ENCODE data around the gene MIA.

MIA gene

GRCh38 chr19:40739871-40740703, 35.2 kb upstream of the MIA start:
- no peaks in the 10 kb centered on the region for H3K9me3 ChIP-seq (ENCODE audit: control insufficient read depth, insufficient read depth, low read length)
- no peak overlapping the region for H3K4me3 ChIP-seq (ENCODE audit: low read length)
- peaks cover 11% of the 10 kb centered on the region for H3K36me3 ChIP-seq (ENCODE audit: control insufficient read depth, insufficient read depth, low read length)
- H3K27me3 ChIP-seq (ENCODE audit: control insufficient read depth, insufficient read depth, low read length) = no peaks in the 10 kb centered on the region
- no peaks in the 10 kb centered on the region for H3K4me1 ChIP-seq (ENCODE audit: control insufficient read depth, insufficient read depth, low read length)
- DNase-seq (ENCODE audit: low read depth, low spot score) = no peak
- no CpG with 5 or more reads among the region's 16 CpGs for WGBS (ENCODE audit: insufficient coverage, insufficient read length)
- no peak overlapping the region for H3K27ac ChIP-seq (ENCODE audit: low read length)

- no peak overlapping the region for H3K27ac ChIP-seq (ENCODE audit: low read length)
- WGBS (ENCODE audit: insufficient coverage, insufficient read length) = no CpG with 5 or more reads among the region's 6 CpGs
Measured at GRCh38 chr19:40740747-40741146, 34.6 kb upstream of the MIA start.

GRCh38 chr19:40741527-40742390, 33.6 kb upstream of the MIA start:
- Histone ChIP-seq H3K27ac (ENCODE audit: low read length) (no peak overlapping the region), H3K4me1 (ENCODE audit: control insufficient read depth, insufficient read depth, low read length) (no peaks in the 10 kb centered on the region), H3K36me3 (ENCODE audit: control insufficient read depth, insufficient read depth, low read length) (peaks cover 11% of the 10 kb centered on the region), H3K9me3 (ENCODE audit: control insufficient read depth, insufficient read depth, low read length) (no peaks in the 10 kb centered on the region), H3K4me3 (ENCODE audit: low read length) (no peak overlapping the region), H3K27me3 (ENCODE audit: control insufficient read depth, insufficient read depth, low read length) (no peaks in the 10 kb centered on the region)
- DNase-seq (ENCODE audit: low read depth, low spot score) = no peak
- WGBS (ENCODE audit: insufficient coverage, insufficient read length) = no CpG with 5 or more reads among the region's 10 CpGs

More at GRCh38 chr19:40740747-40741146, 34.6 kb upstream of the MIA start:
- Histone ChIP-seq H3K4me1 (ENCODE audit: control insufficient read depth, insufficient read depth, low read length) (no peaks in the 10 kb centered on the region), H3K36me3 (ENCODE audit: control insufficient read depth, insufficient read depth, low read length) (peaks cover 11% of the 10 kb centered on the region), H3K4me3 (ENCODE audit: low read length) (no peak overlapping the region), H3K27me3 (ENCODE audit: control insufficient read depth, insufficient read depth, low read length) (no peaks in the 10 kb centered on the region), H3K9me3 (ENCODE audit: control insufficient read depth, insufficient read depth, low read length) (no peaks in the 10 kb centered on the region)
- no peak for DNase-seq (ENCODE audit: low read depth, low spot score)

DNA sequence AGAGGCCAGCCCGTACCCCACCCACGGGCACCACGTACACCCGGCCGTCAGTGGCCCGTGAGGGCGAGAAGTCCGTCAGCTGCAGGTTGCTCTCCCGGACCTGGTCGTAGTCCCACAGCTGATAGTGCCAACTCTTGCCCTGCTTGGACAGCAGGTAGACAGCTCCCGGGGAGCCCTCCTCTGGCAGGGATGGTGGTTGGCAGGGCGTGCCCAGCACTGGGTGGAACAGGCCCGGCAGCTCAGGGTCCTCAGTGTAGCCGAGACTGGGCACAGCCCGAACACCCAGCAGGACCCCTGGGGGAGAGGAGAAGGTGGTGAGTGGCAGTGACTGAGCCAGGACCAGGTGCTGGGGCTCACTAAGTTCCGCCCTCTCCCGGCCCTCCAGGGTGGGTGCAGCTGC, 32.8 kb upstream of the MIA start:
- Histone ChIP-seq H3K9me3 (ENCODE audit: control insufficient read depth, insufficient read depth, low read length) (no peaks in the 10 kb centered on the region), H3K4me1 (ENCODE audit: control insufficient read depth, insufficient read depth, low read length) (no peaks in the 10 kb centered on the region), H3K4me3 (ENCODE audit: low read length) (no peak overlapping the region), H3K27ac (ENCODE audit: low read length) (no peak overlapping the region), H3K36me3 (ENCODE audit: control insufficient read depth, insufficient read depth, low read length) (peaks cover 11% of the 10 kb centered on the region), H3K27me3 (ENCODE audit: control insufficient read depth, insufficient read depth, low read length) (no peaks in the 10 kb centered on the region)
- no CpG with 5 or more reads among the region's 17 CpGs for WGBS (ENCODE audit: insufficient coverage, insufficient read length)
- DNase-seq (ENCODE audit: low read depth, low spot score) = no peak

DNA sequence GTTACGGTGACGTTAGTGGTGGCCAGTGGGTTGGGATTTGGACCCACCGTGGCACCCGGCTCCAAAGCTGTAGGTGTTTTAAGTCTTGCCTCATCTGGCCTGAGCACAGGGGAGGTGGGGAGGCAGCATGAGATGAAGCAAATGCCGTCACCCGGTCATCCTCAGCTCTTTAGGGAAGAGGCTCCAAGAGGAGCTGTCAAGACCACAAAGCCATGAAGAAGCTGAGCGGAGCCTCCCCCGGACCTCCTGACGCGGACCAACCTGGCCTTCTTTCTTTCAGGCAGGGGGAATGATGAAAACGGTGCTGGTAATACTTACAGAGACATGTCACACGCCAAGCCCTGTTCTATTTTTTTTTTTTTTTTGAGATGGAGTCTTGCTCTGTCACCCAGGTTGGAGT, 32.4 kb upstream of the MIA start:
- no peak for DNase-seq (ENCODE audit: low read depth, low spot score)
- no peak overlapping the region for H3K4me3 ChIP-seq (ENCODE audit: low read length)
- H3K36me3 ChIP-seq (ENCODE audit: control insufficient read depth, insufficient read depth, low read length) = peaks cover 11% of the 10 kb centered on the region
- no peaks in the 10 kb centered on the region for H3K27me3 ChIP-seq (ENCODE audit: control insufficient read depth, insufficient read depth, low read length)
- WGBS (ENCODE audit: insufficient coverage, insufficient read length) = no CpG with 5 or more reads among the region's 12 CpGs
- no peak overlapping the region for H3K27ac ChIP-seq (ENCODE audit: low read length)
- H3K9me3 ChIP-seq (ENCODE audit: control insufficient read depth, insufficient read depth, low read length) = no peaks in the 10 kb centered on the region
- H3K4me1 ChIP-seq (ENCODE audit: control insufficient read depth, insufficient read depth, low read length) = no peaks in the 10 kb centered on the region

DNA sequence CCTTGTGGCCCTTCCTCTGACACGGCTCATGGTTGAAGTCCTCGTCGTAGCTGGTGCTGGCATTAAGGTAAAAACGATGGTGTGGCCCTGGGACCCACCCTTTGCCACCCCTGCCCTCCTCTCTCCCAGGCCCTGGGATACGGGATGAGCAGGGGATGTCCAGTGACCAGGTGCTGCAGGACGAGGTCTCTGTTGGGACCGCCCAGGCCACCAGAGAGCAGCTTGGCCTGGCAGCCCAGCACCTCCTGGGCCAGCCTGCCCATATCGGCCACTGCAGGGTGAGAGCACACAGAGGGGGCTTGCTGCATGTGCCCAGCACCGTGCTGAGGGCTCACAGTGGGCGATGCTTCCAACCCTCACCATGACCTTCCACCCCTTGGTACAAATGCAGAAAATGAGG, 31.4 kb upstream of the MIA start:
- H3K4me3 ChIP-seq (ENCODE audit: low read length) = no peak overlapping the region
- H3K36me3 ChIP-seq (ENCODE audit: control insufficient read depth, insufficient read depth, low read length) = peaks cover 11% of the 10 kb centered on the region
- WGBS (ENCODE audit: insufficient coverage, insufficient read length) = no CpG with 5 or more reads among the region's 10 CpGs
- H3K27me3 ChIP-seq (ENCODE audit: control insufficient read depth, insufficient read depth, low read length) = no peaks in the 10 kb centered on the region
- H3K9me3 ChIP-seq (ENCODE audit: control insufficient read depth, insufficient read depth, low read length) = no peaks in the 10 kb centered on the region
- H3K27ac ChIP-seq (ENCODE audit: low read length) = no peak overlapping the region
- H3K4me1 ChIP-seq (ENCODE audit: control insufficient read depth, insufficient read depth, low read length) = no peaks in the 10 kb centered on the region
- DNase-seq (ENCODE audit: low read depth, low spot score) = no peak

- Histone ChIP-seq H3K36me3 (ENCODE audit: control insufficient read depth, insufficient read depth, low read length) (peaks cover 11% of the 10 kb centered on the region), H3K27me3 (ENCODE audit: control insufficient read depth, insufficient read depth, low read length) (no peaks in the 10 kb centered on the region), H3K4me1 (ENCODE audit: control insufficient read depth, insufficient read depth, low read length) (no peaks in the 10 kb centered on the region; the same call in none of the 2 replicates), H3K9me3 (ENCODE audit: control insufficient read depth, insufficient read depth, low read length) (no peaks in the 10 kb centered on the region), H3K4me3 (ENCODE audit: low read length) (no peak overlapping the region), H3K27ac (ENCODE audit: low read length) (no peak overlapping the region)
- no peak for DNase-seq (ENCODE audit: low read depth, low spot score)
- no CpG with 5 or more reads among the region's 17 CpGs for WGBS (ENCODE audit: insufficient coverage, insufficient read length)
Measured at GRCh38 chr19:40744554-40745401, 30.5 kb upstream of the MIA start.

- H3K27ac ChIP-seq (ENCODE audit: low read length) = no peak overlapping the region
Measured at GRCh38 chr19:40745402-40745780, 29.9 kb upstream of the MIA start.

GRCh38 chr19:40747536-40747935, 27.8 kb upstream of the MIA start:
- H3K4me1 ChIP-seq (ENCODE audit: control insufficient read depth, insufficient read depth, low read length) = no peaks in the 10 kb centered on the region; the same call in none of the 2 replicates
- no CpG with 5 or more reads among the region's 7 CpGs for WGBS (ENCODE audit: insufficient coverage, insufficient read length)
- DNase-seq (ENCODE audit: low read depth, low spot score) = no peak
- H3K4me3 ChIP-seq (ENCODE audit: low read length) = no peak overlapping the region
- H3K36me3 ChIP-seq (ENCODE audit: control insufficient read depth, insufficient read depth, low read length) = peaks cover 5% of the 10 kb centered on the region
- no peaks in the 10 kb centered on the region for H3K9me3 ChIP-seq (ENCODE audit: control insufficient read depth, insufficient read depth, low read length)
- H3K27me3 ChIP-seq (ENCODE audit: control insufficient read depth, insufficient read depth, low read length) = no peaks in the 10 kb centered on the region
- H3K27ac ChIP-seq (ENCODE audit: low read length) = no peak overlapping the region

More at GRCh38 chr19:40745402-40745780, 29.9 kb upstream of the MIA start:
- no peak for DNase-seq (ENCODE audit: low read depth, low spot score)
- H3K27me3 ChIP-seq (ENCODE audit: control insufficient read depth, insufficient read depth, low read length) = no peaks in the 10 kb centered on the region
- H3K4me1 ChIP-seq (ENCODE audit: control insufficient read depth, insufficient read depth, low read length) = no peaks in the 10 kb centered on the region; the same call in none of the 2 replicates
- H3K36me3 ChIP-seq (ENCODE audit: control insufficient read depth, insufficient read depth, low read length) = peaks cover 8% of the 10 kb centered on the region
- no peak overlapping the region for H3K4me3 ChIP-seq (ENCODE audit: low read length)
- H3K9me3 ChIP-seq (ENCODE audit: control insufficient read depth, insufficient read depth, low read length) = no peaks in the 10 kb centered on the region
- no CpG with 5 or more reads among the region's 7 CpGs for WGBS (ENCODE audit: insufficient coverage, insufficient read length)

All from iPS DF 6.9 (cell line).